HCT116 (cell line): ENCODE data around the gene BBS12. TPM values are rescaled to one million over a fixed set of nuclear protein-coding genes. Genes with fewer than 3 reads are reported as not detected.

Experiments used
- ATAC-seq: fragments of 200-7000 bp; cut with Tn5 transposase; 2 replicates; pipeline ENCODE4 v1.9.1; 2020; ENCODE audit warnings: mild to moderate bottlenecking, moderate library complexity
- BruUV-seq: library from RNA; stranded (reverse); fragments of 400-500 nt; replicated peaks from 2 replicates; lab custom pipeline; 2021; lab: Mats Ljungman, UMichigan
- CTCF ChIA-PET: fragments of 300-600 bp; sonication (Branson Sonifier 250); formaldehyde crosslinking; loops from one replicate; lab custom pipeline; 2021; ENCODE audit warnings: antibody characterized with exemption; lab: Charles Lee
- POLR2A ChIA-PET: fragments of 300-600, 350-600 bp; sonication (Branson Sonifier 250); formaldehyde crosslinking; loops from one replicate; lab custom pipeline; 2021; ENCODE audit warnings: antibody characterized with exemption; lab: Charles Lee
- RAD21 ChIA-PET, 2 experiments: fragments of 300-600 bp; sonication (Branson Sonifier 250); formaldehyde crosslinking; loops; one replicate each; lab custom pipeline; 2023; ENCODE audit warnings: low total read pairs in 2 of 2; ENCODE audit not compliant: uncharacterized antibody in 2 of 2, unreplicated experiment in 2 of 2, low non-redundant PET in 1 of 2; lab: Charles Lee
- DNase-seq: peaks from one replicate; pipeline ENCODE4 v3.0.0-alpha.2; 2010; ENCODE audit warnings: low read depth, low spot score
- H2AFZ ChIP-seq: fragments of 200-600 bp; shearing (Covaris generic), sonication (generic); 2 replicates; pipeline ENCODE4 v1.6.1; 2017; ENCODE audit warnings: low read depth, mixed run types, mixed read lengths, antibody characterized with exemption, low read length; ENCODE audit not compliant: poor library complexity, severe bottlenecking
- H3K27ac ChIP-seq: 2 replicates; pipeline ENCODE4 v1.5.1; 2012; ENCODE audit warnings: low read depth, low read length
- H3K27me3 ChIP-seq: fragments of 200-600 bp; sonication (generic); 2 replicates; pipeline ENCODE4 v1.6.1; 2016; ENCODE audit warnings: mixed run types, low read length, mixed read lengths; ENCODE audit not compliant: insufficient read depth
- H3K36me3 ChIP-seq, 2 experiments: fragments of 200-500 bp in 1 of 2; fragments of 200-600 bp in 1 of 2; sonication (Bioruptor generic) in 1 of 2; sonication (generic) in 1 of 2; 2 replicates each; pipeline versions ENCODE4 v1.5.1 to v1.6.1; 2014 to 2016; ENCODE audit warnings: low read length in 2 of 2, inconsistent platforms in 1 of 2, mixed read lengths in 1 of 2, mixed run types in 1 of 2; ENCODE audit not compliant: insufficient read depth in 2 of 2, control insufficient read depth in 1 of 2
- H3K4me1 ChIP-seq, 2 experiments: fragments of 200-600 bp in 1 of 2; sonication (generic) in 1 of 2; 2 replicates each; pipeline versions ENCODE4 v1.5.1 to v1.6.1; 2012 to 2017; ENCODE audit warnings: low read length in 2 of 2, inconsistent platforms in 1 of 2, mild to moderate bottlenecking in 1 of 2, mixed read lengths in 1 of 2, mixed run types in 1 of 2, moderate library complexity in 1 of 2; ENCODE audit not compliant: insufficient read depth in 2 of 2, control insufficient read depth in 1 of 2
- H3K4me2 ChIP-seq: fragments of 200-600 bp; sonication (generic); 2 replicates; pipeline ENCODE4 v1.6.1; 2017; ENCODE audit warnings: mixed run types, low read length, mixed read lengths
- H3K4me3 ChIP-seq, 2 experiments: fragments of 200-600 bp in 1 of 2; sonication (generic) in 1 of 2; replicated peaks in 1 of 2; 2 replicates each; pipeline ENCODE4 v1.5.1; 2011 to 2016; ENCODE audit warnings: low read length in 2 of 2, control low read depth in 1 of 2, low read depth in 1 of 2, mild to moderate bottlenecking in 1 of 2, mixed read lengths in 1 of 2, mixed run types in 1 of 2
- H3K79me2 ChIP-seq: fragments of 200-600 bp; sonication (generic); 2 replicates; pipeline ENCODE4 v1.6.1; 2017; ENCODE audit warnings: mild to moderate bottlenecking, mixed run types, low read length, moderate library complexity, mixed read lengths; ENCODE audit not compliant: insufficient read depth
- H3K9ac ChIP-seq: fragments of 200-600 bp; sonication (generic); 2 replicates; pipeline ENCODE4 v1.6.1; 2016; ENCODE audit warnings: low read length, mixed read lengths
- H3K9me2 ChIP-seq: fragments of 200-600 bp; sonication (generic), shearing (Covaris generic); 2 replicates; pipeline ENCODE4 v1.6.1; 2017; ENCODE audit warnings: mixed run types, mild to moderate bottlenecking, moderate library complexity; ENCODE audit not compliant: insufficient read depth
- H3K9me3 ChIP-seq, 2 experiments: fragments of 200-500 bp in 1 of 2; fragments of 200-600 bp in 1 of 2; sonication (Bioruptor generic) in 1 of 2; sonication (generic) in 1 of 2; 2 replicates each; pipeline ENCODE4 v1.6.1; 2014 to 2017; ENCODE audit warnings: low read length in 2 of 2, mixed read lengths in 2 of 2, inconsistent platforms in 1 of 2, low read depth in 1 of 2, mild to moderate bottlenecking in 1 of 2, mixed run types in 1 of 2, moderate library complexity in 1 of 2; ENCODE audit not compliant: control insufficient read depth in 1 of 2, insufficient read depth in 1 of 2
- H4K20me1 ChIP-seq: fragments of 200-600 bp; sonication (generic), shearing (Covaris generic); 2 replicates; pipeline ENCODE4 v1.6.1; 2017; ENCODE audit warnings: mixed run types, mild to moderate bottlenecking, moderate library complexity; ENCODE audit not compliant: insufficient read depth
- CBX3 ChIP-seq: IDR thresholded peaks from 2 replicates; pipeline ENCODE4 v1.6.1; 2012; ENCODE audit warnings: low read depth
- EGR1 ChIP-seq: IDR thresholded peaks from 2 replicates; pipeline ENCODE4 v1.6.1; 2012; ENCODE audit warnings: low read depth
- EZH2phosphoT487 ChIP-seq: fragments of 200-600 bp; IDR thresholded peaks from 2 replicates; pipeline ENCODE4 v1.6.1; 2018; ENCODE audit warnings: antibody characterized with exemption, borderline replicate concordance
- JUND ChIP-seq: IDR thresholded peaks from 2 replicates; pipeline ENCODE4 v1.6.1; 2012
- POLR2A ChIP-seq: IDR thresholded peaks from 2 replicates; pipeline ENCODE4 v1.7.0; 2011; ENCODE audit warnings: borderline replicate concordance; ENCODE audit not compliant: insufficient read depth, insufficient read length; ENCODE audit errors: extremely low read depth
- REST ChIP-seq: IDR thresholded peaks from 2 replicates; pipeline ENCODE4 v1.6.1; 2012; ENCODE audit warnings: low read depth
- TCF7L2 ChIP-seq: IDR thresholded peaks from 2 replicates; pipeline ENCODE4 v1.7.0; 2011; ENCODE audit warnings: borderline replicate concordance, inconsistent platforms; ENCODE audit not compliant: insufficient read depth, insufficient read length; ENCODE audit errors: extremely low read depth
- YY1 ChIP-seq: IDR thresholded peaks from 2 replicates; pipeline ENCODE4 v1.6.1; 2011; ENCODE audit warnings: low read length, low read depth, moderate library complexity, mild to moderate bottlenecking; ENCODE audit not compliant: insufficient replicate concordance; ENCODE audit errors: extremely low read depth
- ZBTB33 ChIP-seq: IDR thresholded peaks from 2 replicates; pipeline ENCODE4 v1.6.1; 2011; ENCODE audit warnings: mild to moderate bottlenecking, low read length, moderate library complexity; ENCODE audit not compliant: insufficient replicate concordance; ENCODE audit errors: extremely low read depth
- intact Hi-C: fragments of 100-400 bp; cut with micrococcal nuclease; formaldehyde crosslinking; loops from 2 replicates; pipeline ENCODE4 v1.10.0; 2022
- total RNA-seq: library from RNA; stranded (reverse); gene quantifications from one replicate; pipeline ENCODE4 v1.2.1, GENCODE V29; 2021; ENCODE audit not compliant: unreplicated experiment

Gene BBS12
- total RNA-seq, 1 experiment from 2014 or later, result 2.1 TPM

- no peak for TF ChIP-seq REST
- TF ChIP-seq, all 23 proteins: peak for 0
Measured at GRCh38 chr4:122766353-122766705, 33.8 kb downstream of the BBS12 start (continued).

- Histone ChIP-seq H3K27ac (no peak overlapping the region), H3K36me3 (no peaks in the 10 kb centered on the region), H2AFZ (no peak overlapping the region), H4K20me1 (no peaks in the 10 kb centered on the region), H3K9ac (no peak overlapping the region), H3K27me3 (no peaks in the 10 kb centered on the region), H3K9me3 (no peaks in the 10 kb centered on the region), H3K9me2 (no peaks in the 10 kb centered on the region), H3K4me3 (no peak overlapping the region), H3K4me1 (peaks cover 0 to 3% of the 10 kb centered on the region in 2 experiments; a peak in 1 of 4 replicates), H3K79me2 (no peaks in the 10 kb centered on the region), H3K4me2 (no peak overlapping the region)
- no peak for DNase-seq
- RAD21 ChIA-PET, result no interaction called here
- CTCF ChIA-PET, result no interaction called here
- POLR2A ChIA-PET, result no interaction called here
- no peak for TF ChIP-seq CBX3
- TF ChIP-seq JUND, result no peak
- no peak for TF ChIP-seq ZBTB33
- no peak for TF ChIP-seq TCF7L2
- no peak for TF ChIP-seq POLR2A
- no peak for TF ChIP-seq YY1
- no peak for TF ChIP-seq EZH2phosphoT487
- no peak for TF ChIP-seq EGR1
- intact Hi-C loops, result no loop called here
- BruUV-seq, result no TSS peak
- no peak for ATAC-seq
Measured at GRCh38 chr4:122766950-122767349, 34.4 kb downstream of the BBS12 start.
